ENCODE data around the gene PRTFDC1.

Gene PRTFDC1

DNA sequence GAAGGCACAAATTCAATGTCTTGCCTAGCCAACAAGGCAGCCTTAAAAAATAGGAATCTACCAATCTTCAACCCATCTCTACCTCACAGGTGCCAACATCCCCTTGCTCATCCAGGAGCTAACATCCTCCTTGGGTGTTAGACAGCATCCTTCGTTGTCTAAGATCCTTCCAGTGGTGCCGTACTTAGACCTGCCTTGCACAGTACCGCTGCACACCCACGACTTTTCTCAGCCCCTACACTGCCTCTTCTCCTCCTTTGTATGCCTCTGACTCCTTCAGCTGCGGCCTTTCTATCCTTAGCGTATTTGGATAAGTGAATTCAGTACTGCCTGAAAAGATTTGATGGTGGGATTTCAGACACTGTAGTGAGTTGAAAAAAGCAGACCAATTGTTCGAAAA, 15.9 kb upstream of the PRTFDC1 start:
- no peaks in the 10 kb centered on the region for H3F3A ChIP-seq (ENCODE audit: insufficient read depth, low read length)
- H3K27ac ChIP-seq (ENCODE audit: low read length), result no peak overlapping the region

DNA sequence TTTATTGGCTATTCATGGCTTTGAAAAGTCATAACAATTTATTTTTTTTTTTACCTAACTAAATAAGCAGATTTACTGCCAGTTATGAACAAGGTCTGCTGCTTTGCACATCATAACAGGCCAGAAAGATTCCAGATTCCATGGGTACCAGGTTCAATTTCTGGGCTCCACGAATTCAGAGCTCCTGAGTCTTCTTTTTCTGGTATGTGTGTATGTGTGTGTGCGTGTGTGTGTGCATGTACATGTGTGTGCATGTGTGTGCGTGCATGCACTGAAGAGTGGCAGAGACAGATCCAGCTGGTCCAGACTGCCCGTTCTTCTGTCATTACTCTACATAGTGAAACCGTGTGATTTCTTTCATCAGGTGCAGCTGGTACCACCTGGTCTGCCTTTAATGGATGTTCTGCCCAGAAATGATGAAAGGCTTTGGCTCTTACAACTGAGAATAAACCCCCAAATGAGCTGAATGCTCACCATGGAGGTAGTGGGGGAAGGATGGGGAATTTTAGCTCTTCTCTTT, 14.6 kb upstream of the PRTFDC1 start:
- Histone ChIP-seq H3K4me2 (ENCODE audit: low read depth, low read length) (no peak overlapping the region), H3K9ac (ENCODE audit: low read length) (no peak overlapping the region), H4K20me1 (ENCODE audit: insufficient read depth, low read length) (no peaks in the 10 kb centered on the region), H3K79me2 (ENCODE audit: low read length) (no peaks in the 10 kb centered on the region), H3K36me3 (replicated peaks; ENCODE audit: insufficient read depth, low read length) (no peaks in the 10 kb centered on the region), H3K27ac (ENCODE audit: low read length) (no peak overlapping the region), H3K27me3 (replicated peaks; ENCODE audit: insufficient read depth, low read length) (no peaks in the 10 kb centered on the region), H3K4me3 (ENCODE audit: low read length) (no peak overlapping the region), H3K9me3 (replicated peaks; ENCODE audit: insufficient read depth, low read length) (no peaks in the 10 kb centered on the region), H2AFZ (ENCODE audit: low read length) (no peak overlapping the region), H3K4me1 (ENCODE audit: low read length) (no peaks in the 10 kb centered on the region), H3F3A (ENCODE audit: insufficient read depth, low read length) (no peaks in the 10 kb centered on the region), H3K9me2 (replicated peaks; ENCODE audit: insufficient read depth, low read length) (no peaks in the 10 kb centered on the region)
- no peak for DNase-seq
- TF ChIP-seq EZH2phosphoT487 (IDR thresholded peaks at IDR 0.05; ENCODE audit: low read length) (no peak), EZH2 (optimal IDR thresholded peaks at IDR 0.05; ENCODE audit: low read depth, low read length) (no peak)
- TF ChIP-seq, protein P1, sequence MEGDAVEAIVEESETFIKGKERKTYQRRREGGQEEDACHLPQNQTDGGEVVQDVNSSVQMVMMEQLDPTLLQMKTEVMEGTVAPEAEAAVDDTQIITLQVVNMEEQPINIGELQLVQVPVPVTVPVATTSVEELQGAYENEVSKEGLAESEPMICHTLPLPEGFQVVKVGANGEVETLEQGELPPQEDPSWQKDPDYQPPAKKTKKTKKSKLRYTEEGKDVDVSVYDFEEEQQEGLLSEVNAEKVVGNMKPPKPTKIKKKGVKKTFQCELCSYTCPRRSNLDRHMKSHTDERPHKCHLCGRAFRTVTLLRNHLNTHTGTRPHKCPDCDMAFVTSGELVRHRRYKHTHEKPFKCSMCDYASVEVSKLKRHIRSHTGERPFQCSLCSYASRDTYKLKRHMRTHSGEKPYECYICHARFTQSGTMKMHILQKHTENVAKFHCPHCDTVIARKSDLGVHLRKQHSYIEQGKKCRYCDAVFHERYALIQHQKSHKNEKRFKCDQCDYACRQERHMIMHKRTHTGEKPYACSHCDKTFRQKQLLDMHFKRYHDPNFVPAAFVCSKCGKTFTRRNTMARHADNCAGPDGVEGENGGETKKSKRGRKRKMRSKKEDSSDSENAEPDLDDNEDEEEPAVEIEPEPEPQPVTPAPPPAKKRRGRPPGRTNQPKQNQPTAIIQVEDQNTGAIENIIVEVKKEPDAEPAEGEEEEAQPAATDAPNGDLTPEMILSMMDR (IDR thresholded peaks at IDR 0.05; ENCODE audit: low read length), result no peak

More for the DNA sequence above, 15.9 kb upstream of the PRTFDC1 start:
- Histone ChIP-seq H3K4me3 (ENCODE audit: low read length) (no peak overlapping the region), H3K27me3 (replicated peaks; ENCODE audit: insufficient read depth, low read length) (no peaks in the 10 kb centered on the region), H3K9me2 (replicated peaks; ENCODE audit: insufficient read depth, low read length) (no peaks in the 10 kb centered on the region), H3K9me3 (replicated peaks; ENCODE audit: insufficient read depth, low read length) (no peaks in the 10 kb centered on the region), H3K4me2 (ENCODE audit: low read depth, low read length) (no peak overlapping the region), H3K9ac (ENCODE audit: low read length) (no peak overlapping the region), H3K4me1 (ENCODE audit: low read length) (peaks cover 5% of the 10 kb centered on the region; the same call in 1 of the 2 replicates), H2AFZ (ENCODE audit: low read length) (no peak overlapping the region), H4K20me1 (ENCODE audit: insufficient read depth, low read length) (no peaks in the 10 kb centered on the region), H3K79me2 (ENCODE audit: low read length) (no peaks in the 10 kb centered on the region), H3K36me3 (replicated peaks; ENCODE audit: insufficient read depth, low read length) (no peaks in the 10 kb centered on the region)
- no peak for DNase-seq
- TF ChIP-seq EZH2phosphoT487 (IDR thresholded peaks at IDR 0.05; ENCODE audit: low read length) (no peak), EZH2 (optimal IDR thresholded peaks at IDR 0.05; ENCODE audit: low read depth, low read length) (no peak)
- TF ChIP-seq, protein P1 (IDR thresholded peaks at IDR 0.05; ENCODE audit: low read length), result no peak

- Histone ChIP-seq H3K27ac (ENCODE audit: low read length) (no peak overlapping the region), H3K9ac (ENCODE audit: low read length) (no peak overlapping the region), H2AFZ (ENCODE audit: low read length) (no peak overlapping the region), H3K4me2 (ENCODE audit: low read depth, low read length) (no peak overlapping the region), H3K4me3 (ENCODE audit: low read length) (no peak overlapping the region), H3K9me2 (replicated peaks; ENCODE audit: insufficient read depth, low read length) (no peaks in the 10 kb centered on the region), H3K36me3 (replicated peaks; ENCODE audit: insufficient read depth, low read length) (no peaks in the 10 kb centered on the region), H3K79me2 (ENCODE audit: low read length) (no peaks in the 10 kb centered on the region), H3F3A (ENCODE audit: insufficient read depth, low read length) (no peaks in the 10 kb centered on the region), H4K20me1 (ENCODE audit: insufficient read depth, low read length) (no peaks in the 10 kb centered on the region), H3K27me3 (replicated peaks; ENCODE audit: insufficient read depth, low read length) (no peaks in the 10 kb centered on the region), H3K4me1 (ENCODE audit: low read length) (no peaks in the 10 kb centered on the region), H3K9me3 (replicated peaks; ENCODE audit: insufficient read depth, low read length) (no peaks in the 10 kb centered on the region)
- TF ChIP-seq EZH2 (optimal IDR thresholded peaks at IDR 0.05; ENCODE audit: low read depth, low read length), result no peak
- no peak for TF ChIP-seq EZH2phosphoT487 (IDR thresholded peaks at IDR 0.05; ENCODE audit: low read length)
- TF ChIP-seq, protein P1 (IDR thresholded peaks at IDR 0.05; ENCODE audit: low read length), result no peak
- no peak for DNase-seq
Measured at GRCh38 chr10:24965051-24965450, 12.6 kb upstream of the PRTFDC1 start.
